GM23338 (cell line): Measurements from ENCODE around the gene FLVCR1. TPM values are rescaled to one million over a fixed set of nuclear protein-coding genes. Genes with fewer than 3 reads are reported as not detected.

Experiments used
- ATAC-seq: fragments of 200-7000 bp; cut with Tn5 transposase; 3 replicates; pipeline ENCODE4 v1.9.1; 2020
- DNase-seq: peaks from one replicate; pipeline ENCODE4 v3.0.0-alpha.2; 2015; ENCODE audit warnings: low spot score
- H2AFZ ChIP-seq: fragments of 200-600 bp; sonication (generic); 2 replicates; pipeline ENCODE4 v1.8.0; 2016; ENCODE audit warnings: antibody characterized with exemption, mild to moderate bottlenecking, moderate library complexity
- H3F3A ChIP-seq: fragments of 200-600 bp; sonication (generic); replicated peaks from 2 replicates; pipeline ENCODE4 v1.8.0; 2017; ENCODE audit warnings: antibody characterized with exemption, mixed run types, low read depth
- H3K27ac ChIP-seq: fragments of 200-600 bp; sonication (generic); 2 replicates; pipeline ENCODE4 v1.6.1; 2016; ENCODE audit warnings: low read depth
- H3K27me3 ChIP-seq: fragments of 200-600 bp; sonication (generic); 2 replicates; pipeline ENCODE4 v1.8.0; 2016; ENCODE audit warnings: mild to moderate bottlenecking, mixed run types, moderate library complexity; ENCODE audit not compliant: insufficient read depth
- H3K36me3 ChIP-seq: fragments of 200-600 bp; sonication (generic); 2 replicates; pipeline ENCODE4 v1.8.0; 2016; ENCODE audit warnings: mild to moderate bottlenecking; ENCODE audit not compliant: insufficient read depth
- H3K4me1 ChIP-seq: fragments of 200-600 bp; sonication (generic); 2 replicates; pipeline ENCODE4 v1.8.0; 2016; ENCODE audit warnings: mild to moderate bottlenecking, moderate library complexity; ENCODE audit not compliant: insufficient read depth
- H3K4me2 ChIP-seq: fragments of 200-600 bp; sonication (generic); 2 replicates; pipeline ENCODE4 v1.7.1; 2017; ENCODE audit warnings: mixed run types
- H3K4me3 ChIP-seq: fragments of 200-600 bp; sonication (generic); 2 replicates; pipeline ENCODE4 v1.6.1; 2016; ENCODE audit warnings: mixed run types
- H3K79me2 ChIP-seq: fragments of 200-600 bp; sonication (generic); replicated peaks from 2 replicates; pipeline ENCODE4 v1.8.0; 2017; ENCODE audit warnings: mild to moderate bottlenecking; ENCODE audit not compliant: insufficient read depth
- H3K9me2 ChIP-seq: fragments of 200-600 bp; sonication (generic); 2 replicates; pipeline ENCODE4 v1.8.0; 2017; ENCODE audit not compliant: insufficient read depth
- H4K20me1 ChIP-seq: fragments of 200-600 bp; sonication (generic); replicated peaks from 2 replicates; pipeline ENCODE4 v1.8.0; 2017; ENCODE audit warnings: mild to moderate bottlenecking; ENCODE audit not compliant: insufficient read depth
- H3K27ac Mint-ChIP-seq: 2 replicates; pipeline ENCODE4 v1.8.0; 2020; ENCODE audit warnings: inconsistent platforms, mild to moderate bottlenecking, moderate library complexity, mixed read lengths
- H3K27me3 Mint-ChIP-seq: 3 replicates; pipeline ENCODE4 v1.8.0; 2022; ENCODE audit warnings: low read depth, mild to moderate bottlenecking, moderate library complexity, mixed read lengths, inconsistent platforms; ENCODE audit not compliant: insufficient read depth, poor library complexity
- H3K36me3 Mint-ChIP-seq: 3 replicates; pipeline ENCODE4 v1.8.0; 2021; ENCODE audit warnings: low read depth, mild to moderate bottlenecking, inconsistent platforms, moderate library complexity, mixed read lengths
- H3K4me1 Mint-ChIP-seq: 3 replicates; pipeline ENCODE4 v1.8.0; 2020; ENCODE audit warnings: mild to moderate bottlenecking, inconsistent platforms, mixed read lengths
- H3K4me3 Mint-ChIP-seq: 3 replicates; pipeline ENCODE4 v1.8.0; 2021; ENCODE audit warnings: moderate library complexity, mild to moderate bottlenecking, inconsistent platforms, mixed read lengths
- H3K9me3 Mint-ChIP-seq: 3 replicates; pipeline ENCODE4 v1.8.0; 2020; ENCODE audit warnings: moderate library complexity, mild to moderate bottlenecking, inconsistent platforms, mixed read lengths
- ETS1 ChIP-seq: IDR thresholded peaks from 2 replicates; pipeline ENCODE4 v1.6.1; 2016; ENCODE audit warnings: antibody characterized with exemption
- JUNB ChIP-seq: IDR thresholded peaks from one replicate; pipeline ENCODE4 v1.6.1; 2016; ENCODE audit warnings: antibody characterized with exemption; ENCODE audit not compliant: unreplicated experiment
- NANOG ChIP-seq: IDR thresholded peaks from 2 replicates; pipeline ENCODE4 v1.6.1; 2016; ENCODE audit warnings: antibody characterized with exemption, borderline replicate concordance
- STAT1 ChIP-seq: IDR thresholded peaks from one replicate; pipeline ENCODE4 v1.6.1; 2016; ENCODE audit warnings: antibody characterized with exemption; ENCODE audit not compliant: unreplicated experiment
- ZNF114 ChIP-seq: fragments of 250-450 bp; sonication (Bioruptor Pico); IDR thresholded peaks from 2 replicates; pipeline ENCODE4 v1.5.0; 2020; ENCODE audit warnings: mild to moderate bottlenecking, moderate library complexity
- ZNF462 ChIP-seq: fragments of 250-450 bp; sonication (Bioruptor Pico); IDR thresholded peaks from 2 replicates; pipeline ENCODE4 v1.5.0; 2020; ENCODE audit warnings: mild to moderate bottlenecking, moderate library complexity
- polyA plus RNA-seq: library from polyadenylated mRNA; unstranded; fragments of >200 nt; fragmentation: Nextera tagmentation; extraction: Ambion mirVana; gene quantifications from 2 replicates; pipeline ENCODE4 v1.2.1, GENCODE V29; 2016
- total RNA-seq: library from RNA; depleted of rRNA; stranded (reverse); fragments of >200 nt; shearing (Covaris generic); gene quantifications from 2 replicates; pipeline ENCODE4 v1.2.3, GENCODE V29; 2014

Gene FLVCR1
- total and polyA plus RNA-seq, 2 experiments from 2014 or later, result 60.5 to 93.5 TPM

- H3K27ac Mint-ChIP-seq, result no peak overlapping the region
- H3K79me2 ChIP-seq, result no peaks in the 10 kb centered on the region
- H3K27ac ChIP-seq, result no peak overlapping the region
- 0 out of 2 replicates have a peak, but pooled peaks cover 3% of the 10 kb centered on the region for H3K9me2 ChIP-seq
- H3K4me2 ChIP-seq, result no peak overlapping the region
- no peak overlapping the region for H3K4me3 ChIP-seq
- peaks cover 13% of the 10 kb centered on the region for H3K4me1 ChIP-seq
- TF ChIP-seq ZNF462 (no peak), NANOG (no peak), ETS1 (no peak), STAT1 (no peak), ZNF114 (CRISPR knock-in tag) (no peak), JUNB (no peak)
- DNase-seq (no peak), ATAC-seq (no peak)
- H4K20me1 ChIP-seq, result no peaks in the 10 kb centered on the region
- H3K4me1 Mint-ChIP-seq, result peaks cover 13% of the 10 kb centered on the region
- H3K27me3 ChIP-seq, result no peaks in the 10 kb centered on the region
- no peaks in the 10 kb centered on the region for H3F3A ChIP-seq
- no peaks in the 10 kb centered on the region; the same call in 1 of the 2 replicates for H3K36me3 ChIP-seq
- H3K27me3 Mint-ChIP-seq, result peaks cover 18% of the 10 kb centered on the region
- H2AFZ ChIP-seq, result no peak overlapping the region
- no peak overlapping the region for H3K4me3 Mint-ChIP-seq
- peaks cover 23% of the 10 kb centered on the region; the same call in 2 of the 3 replicates for H3K9me3 Mint-ChIP-seq
- H3K36me3 Mint-ChIP-seq, result peaks cover 26% of the 10 kb centered on the region
Measured at GRCh38 chr1:212944229-212944901, 86.3 kb downstream of the FLVCR1 start.
